Sigmoid colon (tissue), 4 donors: ENCODE measurements around the gene IER5.

Source experiments
- CTCF ChIP-seq, 4 experiments: fragments of 450-650 bp in 3 of 4; fragments of 200-600 bp in 1 of 4; IDR thresholded peaks; one replicate each; pipeline ENCODE4 v1.5.1; 2016 to 2019; ENCODE audit warnings: antibody characterized with exemption in 4 of 4, mild to moderate bottlenecking in 3 of 4, moderate library complexity in 2 of 4
- EP300 ChIP-seq, 4 donors: sonication (generic); formaldehyde crosslinking; IDR thresholded peaks; one replicate each; pipeline ENCODE4 v1.6.1; 2017; ENCODE audit warnings: antibody characterized with exemption in 4 of 4
- POLR2A ChIP-seq, 2 donors: fragments of 450-650 bp; IDR thresholded peaks; one replicate each; pipeline ENCODE4 v1.6.1; 2016; ENCODE audit warnings: antibody characterized with exemption in 2 of 2, mild to moderate bottlenecking in 2 of 2, moderate library complexity in 2 of 2
- POLR2AphosphoS5 ChIP-seq, 4 donors: sonication (generic); formaldehyde crosslinking; IDR thresholded peaks; one replicate each; pipeline ENCODE4 v1.6.1; 2017; ENCODE audit warnings: antibody characterized with exemption in 4 of 4

GRCh38 chr1:181043025-181043888 lies 45.2 kb upstream of the IER5 start:
- TF ChIP-seq CTCF (IDR thresholded peaks at IDR 0.05) (no peak), POLR2A (IDR thresholded peaks at IDR 0.05) (no peak), EP300 (IDR thresholded peaks at IDR 0.05) (no peak), POLR2AphosphoS5 (IDR thresholded peaks at IDR 0.05) (no peak)
